ENCODE results near the gene HECTD4.

GRCh38 chr12:112431965-112432364 lies 49.7 kb upstream of the HECTD4 start:
- TF ChIP-seq RCOR1 (IDR thresholded peaks at IDR 0.05; ENCODE audit: insufficient replicate concordance, low read length) (no peak), CTCF (conservative IDR thresholded peaks at IDR 0.05; ENCODE audit: low read depth, low read length) (no peak), POLR2A (IDR thresholded peaks at IDR 0.05; ENCODE audit: low read depth, low read length) (no peak), CEBPB (IDR thresholded peaks at IDR 0.05; ENCODE audit: low read depth, low read length) (no peak)

All from IMR-90 (cell line).